Prostate gland (tissue), 2 donors: Measurements from ENCODE around the gene SLITRK1.

Experiments used
- POLR2A ChIP-seq: fragments of 450-650 bp; IDR thresholded peaks from one replicate; pipeline ENCODE4 v1.6.1; 2016; ENCODE audit warnings: antibody characterized with exemption, mild to moderate bottlenecking
- POLR2AphosphoS5 ChIP-seq: sonication (generic); formaldehyde crosslinking; IDR thresholded peaks from one replicate; pipeline ENCODE4 v1.6.1; 2017; ENCODE audit warnings: antibody characterized with exemption
- TF ChIP-seq, protein P1 (sequence below), 4 experiments: fragments of 200-600 bp in 2 of 4; fragments of 450-650 bp in 2 of 4; sonication (generic) in 2 of 4; IDR thresholded peaks; 1 replicate in 3 of 4; 2 replicates in 1 of 4; pipeline ENCODE4 v1.5.1; 2016 to 2019; ENCODE audit warnings: antibody characterized with exemption in 4 of 4, mild to moderate bottlenecking in 2 of 4, moderate library complexity in 2 of 4

DNA sequence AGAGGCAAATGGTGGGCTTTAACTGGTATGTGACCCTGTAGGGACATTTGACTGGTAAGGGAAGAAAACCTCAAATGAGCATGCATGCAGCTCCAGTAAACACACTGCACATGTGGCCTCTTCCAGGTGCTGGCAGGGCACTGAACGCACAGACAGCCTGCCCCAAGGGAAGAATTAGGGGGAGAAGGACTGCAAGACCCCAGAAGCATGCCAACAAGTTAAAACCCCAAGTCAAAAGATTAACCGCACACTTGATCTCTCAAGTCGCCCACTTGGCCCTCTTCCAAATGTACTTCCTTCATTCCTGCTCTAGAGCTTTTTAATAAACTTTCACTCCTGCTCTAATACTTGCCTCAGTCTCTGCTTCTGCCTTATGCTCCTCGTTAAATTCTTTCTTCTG is 46.9 kb upstream of the SLITRK1 start:
- TF ChIP-seq, protein P1, sequence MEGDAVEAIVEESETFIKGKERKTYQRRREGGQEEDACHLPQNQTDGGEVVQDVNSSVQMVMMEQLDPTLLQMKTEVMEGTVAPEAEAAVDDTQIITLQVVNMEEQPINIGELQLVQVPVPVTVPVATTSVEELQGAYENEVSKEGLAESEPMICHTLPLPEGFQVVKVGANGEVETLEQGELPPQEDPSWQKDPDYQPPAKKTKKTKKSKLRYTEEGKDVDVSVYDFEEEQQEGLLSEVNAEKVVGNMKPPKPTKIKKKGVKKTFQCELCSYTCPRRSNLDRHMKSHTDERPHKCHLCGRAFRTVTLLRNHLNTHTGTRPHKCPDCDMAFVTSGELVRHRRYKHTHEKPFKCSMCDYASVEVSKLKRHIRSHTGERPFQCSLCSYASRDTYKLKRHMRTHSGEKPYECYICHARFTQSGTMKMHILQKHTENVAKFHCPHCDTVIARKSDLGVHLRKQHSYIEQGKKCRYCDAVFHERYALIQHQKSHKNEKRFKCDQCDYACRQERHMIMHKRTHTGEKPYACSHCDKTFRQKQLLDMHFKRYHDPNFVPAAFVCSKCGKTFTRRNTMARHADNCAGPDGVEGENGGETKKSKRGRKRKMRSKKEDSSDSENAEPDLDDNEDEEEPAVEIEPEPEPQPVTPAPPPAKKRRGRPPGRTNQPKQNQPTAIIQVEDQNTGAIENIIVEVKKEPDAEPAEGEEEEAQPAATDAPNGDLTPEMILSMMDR (IDR thresholded peaks at IDR 0.05) = no peak
- TF ChIP-seq POLR2A (no peak), POLR2AphosphoS5 (no peak)
